GM23248 (cell line): ENCODE data around the gene KCND2.

ENCODE experiments used
- EZH2 ChIP-seq: fragments of 200-600 bp; sonication (generic); IDR thresholded peaks from 2 replicates; pipeline ENCODE4 v1.6.1; 2018; ENCODE audit warnings: antibody characterized with exemption, mild to moderate bottlenecking; ENCODE audit not compliant: insufficient read depth, poor library complexity, severe bottlenecking
- EZH2phosphoT487 ChIP-seq: fragments of 200-600 bp; sonication (generic); IDR thresholded peaks from 2 replicates; pipeline ENCODE4 v1.6.1; 2018; ENCODE audit warnings: antibody characterized with exemption, moderate library complexity, mild to moderate bottlenecking, low read depth; ENCODE audit not compliant: insufficient read depth

DNA sequence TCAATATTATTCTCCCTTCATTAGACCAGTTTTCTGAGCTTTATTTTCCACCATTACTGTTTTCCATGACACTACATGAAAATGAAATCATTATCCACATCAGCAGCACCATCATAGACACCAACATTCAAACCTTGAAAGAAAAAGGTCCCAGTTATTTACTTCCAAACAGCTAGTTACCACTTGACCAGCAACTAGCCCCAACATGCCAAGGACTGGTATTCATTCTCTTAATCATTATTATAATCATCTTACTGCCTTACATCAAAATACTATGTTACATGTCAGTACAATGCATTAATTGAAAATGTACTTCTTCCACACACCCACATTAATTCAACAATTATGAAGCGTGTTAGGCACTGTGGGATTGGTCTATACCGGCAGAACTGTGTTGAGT is 385.5 kb downstream of the KCND2 start:
- TF ChIP-seq EZH2 (no peak), EZH2phosphoT487 (no peak)
